Esophagus muscularis mucosa (tissue), 4 donors: ENCODE data around the gene SPEF2. TPM values are rescaled to one million over a fixed set of nuclear protein-coding genes. Genes with fewer than 3 reads are reported as not detected.

Source experiments
- DNase-seq: peaks from one replicate; pipeline ENCODE4 v3.0.0-alpha.2; 2017; ENCODE audit errors: extremely low spot score
- H3K27ac ChIP-seq, 4 donors: fragments of 200-600 bp; sonication (generic); replicated peaks in 1 of 4; 1 replicate in 3 of 4; 2 replicates in 1 of 4; pipeline ENCODE4 v1.5.1; 2016 to 2019; ENCODE audit warnings: mild to moderate bottlenecking in 1 of 4
- H3K27me3 ChIP-seq, 4 donors: fragments of 200-600 bp; sonication (generic); one replicate each; pipeline versions ENCODE4 v1.5.1 to v1.6.0; 2016 to 2019
- H3K36me3 ChIP-seq, 4 donors: fragments of 200-600 bp; sonication (generic); one replicate each; pipeline ENCODE4 v1.5.1; 2016 to 2019
- H3K4me1 ChIP-seq, 4 donors: fragments of 200-600 bp; sonication (generic); one replicate each; pipeline ENCODE4 v1.5.1; 2016 to 2019
- H3K4me3 ChIP-seq, 4 donors: fragments of 200-600 bp; sonication (generic); 1 replicate in 2 of 4; 2 replicates in 2 of 4; pipeline ENCODE4 v1.5.1; 2016 to 2019; ENCODE audit warnings: mild to moderate bottlenecking in 4 of 4, moderate library complexity in 1 of 4
- H3K9me3 ChIP-seq, 4 donors: fragments of 200-600 bp; sonication (generic); 1 replicate in 3 of 4; 2 replicates in 1 of 4; pipeline ENCODE4 v1.5.1; 2016 to 2019
- CTCF ChIP-seq, 3 experiments: fragments of 200-600 bp in 2 of 3; fragments of 450-650 bp in 1 of 3; sonication (generic) in 2 of 3; IDR thresholded peaks; one replicate each; pipeline ENCODE4 v1.5.1; 2017 to 2019; ENCODE audit warnings: antibody characterized with exemption in 3 of 3, mild to moderate bottlenecking in 2 of 3, moderate library complexity in 1 of 3
- EP300 ChIP-seq: sonication (generic); formaldehyde crosslinking; IDR thresholded peaks from one replicate; pipeline ENCODE4 v1.6.1; 2017; ENCODE audit warnings: antibody characterized with exemption
- POLR2A ChIP-seq: fragments of 450-650 bp; IDR thresholded peaks from one replicate; pipeline ENCODE4 v1.6.1; 2017; ENCODE audit warnings: antibody characterized with exemption, moderate library complexity, mild to moderate bottlenecking, low read depth
- POLR2AphosphoS5 ChIP-seq, 2 donors: sonication (generic); formaldehyde crosslinking; IDR thresholded peaks; one replicate each; pipeline ENCODE4 v1.6.1; 2017; ENCODE audit warnings: antibody characterized with exemption in 2 of 2
- WGBS: methylation state at CpG from one replicate; pipeline ENCODE4 v1.1.5; 2018; 5-methylcytosine and 5-hydroxymethylcytosine counted together
- intact Hi-C: fragments of 100-400 bp; cut with DNase I; formaldehyde crosslinking; loops from one replicate; pipeline ENCODE4 v1.15.1; 2023
- small RNA-seq, 3 donors: library from RNA; depleted of rRNA; stranded (forward); fragments of <200 nt; gene quantifications; one replicate each; pipeline ENCODE3, GENCODE V24; 2016
- total RNA-seq, 4 donors: library from RNA; depleted of rRNA; stranded (reverse); fragments of >200 nt; gene quantifications; one replicate each; pipeline versions ENCODE4 v1.1.0 to v1.2.1, GENCODE V29; 2016

Gene SPEF2
- total RNA-seq, 4 donors from 2014 or later: 2.8 to 4.6 (median 3.1) TPM

DNA sequence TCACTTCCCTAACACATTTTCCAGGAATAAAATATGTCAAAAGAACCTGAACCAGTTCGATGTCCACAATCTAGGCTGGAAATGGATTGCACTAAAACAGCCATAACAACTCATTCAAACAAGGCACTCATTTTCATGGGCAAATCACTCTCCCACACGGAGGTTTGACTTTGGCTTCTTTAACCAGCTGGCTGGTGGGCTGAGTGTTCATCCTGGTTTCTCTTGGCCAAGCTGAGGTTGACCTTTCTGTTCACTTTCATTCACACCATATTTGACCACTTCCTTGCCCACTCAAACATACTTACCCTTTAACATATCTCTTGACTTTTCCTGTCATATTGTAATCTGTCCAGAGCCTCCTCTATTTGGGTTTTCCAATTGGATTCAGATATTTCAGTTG, 244.5 kb downstream of the SPEF2 start:
- DNase-seq: no peak
- 73% methylated on average over 2 of the region's 2 CpGs for WGBS
- Histone ChIP-seq H3K9me3 (no peaks in the 10 kb centered on the region), H3K27ac (no peak overlapping the region), H3K4me1 (no peaks in the 10 kb centered on the region), H3K27me3 (no peaks in the 10 kb centered on the region), H3K4me3 (no peak overlapping the region), H3K36me3 (no peaks in the 10 kb centered on the region)
- TF ChIP-seq CTCF (IDR thresholded peaks at IDR 0.05): no peak
- no peak for TF ChIP-seq POLR2A
- TF ChIP-seq EP300: no peak
- TF ChIP-seq POLR2AphosphoS5 (IDR thresholded peaks at IDR 0.05): no peak
- intact Hi-C loops: no loop called here

- no peak for TF ChIP-seq EP300
- TF ChIP-seq POLR2A: no peak
- TF ChIP-seq CTCF (IDR thresholded peaks at IDR 0.05): no peak
- TF ChIP-seq POLR2AphosphoS5 (IDR thresholded peaks at IDR 0.05): no peak
- H3K27me3 ChIP-seq: no peaks in the 10 kb centered on the region
- WGBS: 85% methylated on average over 3 of the region's 3 CpGs
- no peak overlapping the region for H3K4me3 ChIP-seq
- H3K9me3 ChIP-seq: no peaks in the 10 kb centered on the region
- H3K27ac ChIP-seq: no peak overlapping the region
- no peak for DNase-seq
- H3K4me1 ChIP-seq: no peaks in the 10 kb centered on the region
- H3K36me3 ChIP-seq: no peaks in the 10 kb centered on the region
- intact Hi-C loops: no loop called here
Measured at GRCh38 chr5:35863159-35863558, 245.5 kb downstream of the SPEF2 start.

Small RNAs within 50 kb of the gene (small RNA-seq; reads per million reads assigned to genes)
- 0 reads per million in 3 donors for gene RNU7-130P

Other genes with a start within 250 kb of the SPEF2 start
- gene IL7R, start 239.0 kb downstream of the SPEF2 start, total RNA-seq: 10 to 100 TPM in 1 of 4 donors, 1 to 10 TPM in 3; 2.8 to 10.6 (median 4.1) TPM